ENCODE results near the gene OPHN1. TPM values are rescaled to one million over a fixed set of nuclear protein-coding genes. Genes with fewer than 3 reads are reported as not detected.

Gene OPHN1
- total and polyA plus RNA-seq, 2 experiments from 2014 or later = 2.2 to 3.8 TPM

DNA sequence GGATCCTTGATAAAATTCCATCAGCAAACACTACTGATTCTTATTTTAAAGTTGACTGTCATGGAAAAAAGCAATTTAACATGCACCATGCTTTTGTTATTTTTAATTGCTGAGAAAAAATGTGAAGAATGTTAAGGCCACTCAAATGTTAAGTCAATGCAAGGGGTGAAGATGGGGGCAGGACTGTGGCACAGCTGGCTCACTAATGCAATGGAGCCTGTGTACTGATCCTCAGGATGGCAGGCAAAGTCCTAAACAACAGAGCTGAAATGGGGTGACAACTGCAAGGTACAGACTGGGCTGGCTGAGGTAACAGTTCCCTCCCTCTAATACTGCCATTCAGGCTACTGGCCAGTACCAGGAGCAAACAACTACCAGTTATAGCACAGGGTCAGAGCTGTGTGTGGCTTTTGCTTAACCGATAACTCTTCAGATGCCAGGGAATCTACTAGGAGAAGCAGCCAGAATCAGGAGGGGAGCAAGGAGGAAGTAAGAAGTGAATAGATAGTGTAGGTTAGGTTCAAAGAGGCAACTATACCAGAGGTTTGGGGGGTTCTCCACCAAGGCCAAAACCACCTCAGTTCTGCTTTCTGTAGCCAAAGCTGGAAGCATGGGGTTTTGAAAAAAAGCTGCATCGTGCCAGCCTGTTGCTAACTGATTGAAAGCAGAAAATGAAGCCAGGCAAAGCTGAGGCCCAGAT lies 372.6 kb downstream of the OPHN1 start (continued):
- TF ChIP-seq ZNF462 (CRISPR knock-in tag; IDR thresholded peaks at IDR 0.05) (no peak), STAT1 (IDR thresholded peaks at IDR 0.05; ENCODE audit: unreplicated experiment) (no peak)

DNA sequence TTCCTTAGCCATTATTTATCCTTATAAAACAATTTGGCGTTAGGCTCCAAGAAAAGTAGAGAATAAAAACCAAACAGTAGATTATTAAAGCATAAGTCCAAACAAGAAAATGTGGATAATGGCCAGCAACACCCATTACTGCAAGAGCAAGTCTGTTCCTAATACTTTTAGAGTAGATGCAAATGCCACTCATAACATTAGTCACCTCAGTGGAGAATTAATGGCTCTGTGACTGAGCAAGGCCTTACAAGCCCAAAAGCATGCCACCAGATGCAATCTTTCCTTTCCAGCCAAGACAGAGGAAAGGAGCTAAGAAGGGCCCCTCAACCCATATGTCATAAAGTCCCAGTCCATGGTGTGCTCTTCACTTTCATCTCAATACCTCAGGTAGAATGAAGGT lies 373.8 kb downstream of the OPHN1 start:
- H3F3A ChIP-seq (replicated peaks; ENCODE audit: low read depth) = no peaks in the 10 kb centered on the region
- Mint-ChIP-seq H3K27me3 (ENCODE audit: insufficient read depth, low read depth, poor library complexity) (no peaks in the 10 kb centered on the region), H3K27ac (no peak overlapping the region), H3K4me1 (peaks cover 18% of the 10 kb centered on the region), H3K9me3 (no peaks in the 10 kb centered on the region), H3K36me3 (ENCODE audit: low read depth) (peaks cover 3% of the 10 kb centered on the region; the same call in 1 of the 3 replicates), H3K4me3 (no peak overlapping the region)
- peaks cover 10% of the 10 kb centered on the region for H3K4me1 ChIP-seq (ENCODE audit: insufficient read depth)
- no peak for ATAC-seq
- H3K9me2 ChIP-seq (ENCODE audit: insufficient read depth) = no peaks in the 10 kb centered on the region
- TF ChIP-seq, protein P1, sequence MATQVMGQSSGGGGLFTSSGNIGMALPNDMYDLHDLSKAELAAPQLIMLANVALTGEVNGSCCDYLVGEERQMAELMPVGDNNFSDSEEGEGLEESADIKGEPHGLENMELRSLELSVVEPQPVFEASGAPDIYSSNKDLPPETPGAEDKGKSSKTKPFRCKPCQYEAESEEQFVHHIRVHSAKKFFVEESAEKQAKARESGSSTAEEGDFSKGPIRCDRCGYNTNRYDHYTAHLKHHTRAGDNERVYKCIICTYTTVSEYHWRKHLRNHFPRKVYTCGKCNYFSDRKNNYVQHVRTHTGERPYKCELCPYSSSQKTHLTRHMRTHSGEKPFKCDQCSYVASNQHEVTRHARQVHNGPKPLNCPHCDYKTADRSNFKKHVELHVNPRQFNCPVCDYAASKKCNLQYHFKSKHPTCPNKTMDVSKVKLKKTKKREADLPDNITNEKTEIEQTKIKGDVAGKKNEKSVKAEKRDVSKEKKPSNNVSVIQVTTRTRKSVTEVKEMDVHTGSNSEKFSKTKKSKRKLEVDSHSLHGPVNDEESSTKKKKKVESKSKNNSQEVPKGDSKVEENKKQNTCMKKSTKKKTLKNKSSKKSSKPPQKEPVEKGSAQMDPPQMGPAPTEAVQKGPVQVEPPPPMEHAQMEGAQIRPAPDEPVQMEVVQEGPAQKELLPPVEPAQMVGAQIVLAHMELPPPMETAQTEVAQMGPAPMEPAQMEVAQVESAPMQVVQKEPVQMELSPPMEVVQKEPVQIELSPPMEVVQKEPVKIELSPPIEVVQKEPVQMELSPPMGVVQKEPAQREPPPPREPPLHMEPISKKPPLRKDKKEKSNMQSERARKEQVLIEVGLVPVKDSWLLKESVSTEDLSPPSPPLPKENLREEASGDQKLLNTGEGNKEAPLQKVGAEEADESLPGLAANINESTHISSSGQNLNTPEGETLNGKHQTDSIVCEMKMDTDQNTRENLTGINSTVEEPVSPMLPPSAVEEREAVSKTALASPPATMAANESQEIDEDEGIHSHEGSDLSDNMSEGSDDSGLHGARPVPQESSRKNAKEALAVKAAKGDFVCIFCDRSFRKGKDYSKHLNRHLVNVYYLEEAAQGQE (IDR thresholded peaks at IDR 0.05; ENCODE audit: unreplicated experiment) = no peak
- no peak for TF ChIP-seq NANOG (IDR thresholded peaks at IDR 0.05; ENCODE audit: borderline replicate concordance)
- no peak for TF ChIP-seq STAT1 (IDR thresholded peaks at IDR 0.05; ENCODE audit: unreplicated experiment)
- no peak for TF ChIP-seq CTCF (conservative IDR thresholded peaks at IDR 0.05; ENCODE audit: low read depth in 2 of 2)
- no peak for TF ChIP-seq ETS1 (IDR thresholded peaks at IDR 0.05)
- no peaks in the 10 kb centered on the region for H3K79me2 ChIP-seq (replicated peaks; ENCODE audit: insufficient read depth)
- H3K36me3 ChIP-seq (ENCODE audit: insufficient read depth) = no peaks in the 10 kb centered on the region
- H3K4me2 ChIP-seq = no peak overlapping the region
- H2AFZ ChIP-seq = no peak overlapping the region
- H3K4me3 ChIP-seq = no peak overlapping the region
- no peaks in the 10 kb centered on the region for H4K20me1 ChIP-seq (replicated peaks; ENCODE audit: insufficient read depth)
- no peak overlapping the region for H3K27ac ChIP-seq (ENCODE audit: low read depth)
- DNase-seq (ENCODE audit: low spot score) = no peak
- no peaks in the 10 kb centered on the region for H3K27me3 ChIP-seq (ENCODE audit: insufficient read depth)
